Stimulated activated CD8-positive, alpha-beta memory T cell treated with anti-CD3 and anti-CD28 coated beads, Interleukin-2, amount 100 ng/mL, for 1 hour (primary cell): ENCODE data around the gene SMIM9.
"Not testable (repeated sequence)": the region's sequence is repeated elsewhere in the genome, so short reads cannot be mapped to it uniquely, and the experiment has no call there.

Experiments used
- DNase-seq, 2 donors: peaks; one replicate each; pipeline ENCODE4 v3.0.0-alpha.2; 2020; ENCODE audit warnings: low read depth in 2 of 2

Gene SMIM9

DNA sequence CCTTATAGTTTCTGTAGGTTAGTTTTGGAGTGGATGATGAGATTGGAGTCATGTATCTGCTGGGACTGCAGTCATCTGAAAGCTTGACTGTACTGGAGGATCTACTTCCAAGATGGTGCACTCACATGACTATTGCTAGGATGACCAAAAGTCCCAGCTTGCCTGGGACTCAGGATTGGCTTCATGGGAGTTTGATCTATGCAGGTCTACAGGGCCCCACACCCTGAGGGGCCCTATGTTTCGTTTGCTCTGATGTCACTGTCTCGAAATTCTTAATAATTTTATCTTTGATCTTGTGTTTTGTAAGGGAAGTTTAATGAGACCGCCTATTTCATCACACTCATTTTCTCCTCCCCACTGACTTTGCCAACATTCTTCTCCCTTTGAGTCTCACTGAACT lies at the start of gene SMIM9:
Gene SMIM9, minus strand, starts transcription at position 101 of the 400 bp plus-strand sequence. CDS start 3,806 bp downstream, outside the sequence.
- no peak for DNase-seq

DNA sequence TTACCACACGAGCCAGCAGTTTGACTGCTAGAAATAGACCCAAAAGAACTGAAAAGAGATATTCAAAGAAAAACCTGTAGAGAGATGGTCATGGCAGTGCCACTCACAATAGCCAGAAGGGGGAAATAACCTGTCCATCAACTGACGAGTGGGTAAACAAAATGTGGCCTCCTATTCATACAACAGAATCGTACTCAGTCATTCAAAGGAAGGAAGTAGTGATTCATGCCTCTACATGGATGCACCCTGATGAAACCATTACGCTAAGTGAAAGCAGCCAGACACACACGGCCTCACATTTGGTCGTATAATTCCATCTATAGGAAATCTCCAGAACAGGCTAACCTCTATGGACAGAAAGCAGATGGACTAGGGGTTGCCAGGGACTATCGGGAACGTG lies 49.6 kb upstream of the SMIM9 start:
- DNase-seq: not testable (repeated sequence)

DNA sequence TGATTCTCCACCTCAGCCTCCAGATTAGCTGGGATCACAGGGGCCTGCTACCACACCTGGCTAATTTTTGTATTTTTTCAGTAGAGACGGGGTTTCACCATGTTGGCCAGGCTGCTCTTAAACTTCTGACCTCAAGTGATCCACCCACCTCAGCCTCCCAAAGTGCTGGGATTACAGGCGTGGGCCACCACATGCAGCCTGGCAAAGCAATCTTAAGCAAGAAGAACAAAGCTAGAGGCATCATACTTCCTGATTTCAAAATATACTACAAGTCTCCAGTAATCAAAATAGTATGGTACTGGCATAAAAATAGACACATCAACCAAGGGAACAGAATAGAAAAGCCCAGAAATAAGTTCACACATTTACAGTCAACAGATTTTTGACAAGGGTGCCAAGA lies 38.9 kb upstream of the SMIM9 start:
- no peak for DNase-seq

DNA sequence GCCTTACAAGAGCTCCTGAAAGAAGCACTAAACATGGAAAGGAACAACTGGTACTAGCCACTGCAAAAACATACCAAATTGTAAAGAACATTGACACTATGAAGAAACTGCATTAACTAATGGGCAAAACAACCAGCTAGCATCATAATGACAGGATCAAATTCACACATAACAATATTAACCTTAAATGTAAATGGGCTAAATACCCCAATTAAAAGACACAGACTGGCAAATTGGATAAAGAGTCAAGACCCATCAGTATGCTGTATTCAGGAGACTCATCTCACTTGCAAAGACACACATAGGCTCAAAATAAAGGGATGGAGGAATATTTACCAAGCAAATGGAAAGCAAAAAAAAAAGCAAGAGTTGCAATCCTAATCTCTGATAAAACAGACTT lies 34.1 kb upstream of the SMIM9 start:
- DNase-seq: not testable (repeated sequence)

DNA sequence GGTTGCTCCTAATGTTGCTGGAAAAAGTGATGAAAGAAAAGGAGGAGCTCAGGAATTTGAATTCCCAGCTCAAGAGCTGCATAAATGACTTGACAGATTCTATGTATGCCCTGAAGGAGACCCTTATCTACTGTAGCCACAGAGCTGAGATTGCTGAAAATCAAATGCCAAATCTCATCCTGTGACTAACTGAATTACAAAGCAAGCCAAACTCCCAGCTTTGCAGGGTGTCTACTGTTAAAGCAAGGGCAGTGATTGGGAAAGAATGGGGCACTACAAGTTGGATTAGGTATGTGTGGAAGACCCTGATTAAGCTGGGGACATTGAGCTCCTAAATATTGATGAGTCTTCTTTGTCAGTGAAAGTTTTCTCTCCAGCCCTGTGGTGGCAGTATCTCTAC lies 20.8 kb upstream of the SMIM9 start:
- no peak for DNase-seq

DNA sequence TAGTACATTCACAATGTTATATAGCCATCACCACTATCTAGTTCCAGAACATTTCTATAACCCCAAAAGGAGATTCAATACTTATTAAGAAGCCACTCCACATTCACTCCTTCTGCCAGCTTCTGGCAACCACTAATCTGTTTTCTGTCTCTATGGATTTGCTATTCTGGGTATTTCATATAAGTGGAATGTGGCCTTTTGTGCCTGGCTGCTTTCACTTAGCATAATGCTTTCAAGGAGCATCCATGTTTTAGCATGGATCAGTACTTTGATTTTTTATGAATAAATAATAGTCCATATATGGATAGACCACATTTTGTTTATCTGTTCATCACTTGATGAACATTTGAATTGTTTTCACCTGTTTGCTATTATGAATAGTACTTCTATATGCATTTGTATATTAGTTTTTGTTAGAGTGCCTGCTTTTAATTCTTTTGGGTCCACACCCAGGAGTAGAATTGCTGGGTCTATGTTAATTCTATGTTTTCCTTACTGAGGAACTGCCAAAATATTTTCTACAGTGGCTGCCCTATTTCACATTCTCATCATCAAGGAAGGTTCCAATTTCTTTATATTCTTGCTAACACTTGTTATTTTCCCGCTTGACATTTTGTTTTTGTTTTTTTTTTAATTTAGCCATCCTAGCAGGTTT lies 16.6 kb upstream of the SMIM9 start:
- no peak for DNase-seq

DNA sequence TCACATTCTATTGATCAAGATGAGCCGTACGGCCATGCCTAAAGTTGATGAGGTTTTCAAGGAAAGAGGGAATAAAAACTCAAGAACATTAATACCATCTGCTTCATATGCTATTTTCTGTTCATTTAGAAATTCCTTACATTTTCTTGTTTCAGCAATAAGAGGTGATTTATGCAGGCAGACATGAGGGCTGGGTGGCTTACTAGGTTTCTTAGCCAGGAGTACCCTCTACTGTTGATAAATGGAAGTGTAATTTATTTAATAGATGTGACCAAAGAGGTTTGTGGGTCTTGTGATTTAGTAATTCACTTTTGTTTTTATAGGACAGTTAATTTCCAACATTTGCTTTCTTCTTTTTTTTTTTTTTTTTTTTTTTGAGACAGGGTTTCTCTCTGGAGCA lies 6.4 kb upstream of the SMIM9 start:
- DNase-seq: no peak

DNA sequence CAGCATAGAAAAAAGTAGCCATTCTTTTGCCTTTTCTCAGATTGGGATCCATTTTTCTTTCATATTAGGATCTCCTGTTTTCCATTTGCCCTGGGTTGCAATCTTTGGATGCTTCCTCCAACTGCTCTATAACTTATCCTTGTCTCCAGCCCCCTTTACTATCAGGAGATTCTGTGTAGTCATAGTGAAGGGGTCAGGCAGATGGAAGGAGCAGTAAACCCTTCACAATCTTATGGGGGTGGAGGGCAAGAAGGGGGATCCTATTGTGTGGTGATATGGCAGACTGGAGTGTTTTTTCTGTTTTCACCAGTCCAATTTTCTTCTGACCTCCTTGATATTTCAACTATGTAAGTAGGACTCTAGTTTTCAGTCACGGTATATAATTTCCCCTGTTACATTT lies 1.7 kb upstream of the SMIM9 start:
- no peak for DNase-seq

DNA sequence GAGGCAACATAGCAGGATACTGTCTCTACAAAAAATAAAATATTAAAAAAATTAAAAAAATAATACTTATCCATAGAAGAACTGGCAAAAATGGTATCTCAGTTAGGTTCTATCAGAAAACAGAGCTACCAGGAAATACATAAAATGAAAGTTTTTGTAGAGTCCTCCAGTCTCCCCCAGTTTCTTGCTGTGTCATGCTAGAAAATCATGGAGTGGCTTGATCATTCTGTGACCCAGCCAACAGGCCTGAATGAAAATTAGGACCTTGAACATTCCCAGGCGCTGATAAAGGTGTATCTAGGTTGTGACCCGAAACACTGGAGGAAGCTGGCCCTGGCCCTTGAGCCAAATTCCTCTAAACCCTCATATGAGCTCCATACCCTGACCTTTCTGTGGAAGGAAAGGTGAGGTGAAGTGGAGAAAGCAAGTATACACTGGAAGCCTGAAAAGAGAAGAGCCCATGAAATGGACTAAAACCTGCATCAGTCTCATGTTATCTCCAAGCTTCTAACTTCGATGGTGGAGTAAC lies 652 bp downstream of the SMIM9 start:
- no peak for DNase-seq

DNA sequence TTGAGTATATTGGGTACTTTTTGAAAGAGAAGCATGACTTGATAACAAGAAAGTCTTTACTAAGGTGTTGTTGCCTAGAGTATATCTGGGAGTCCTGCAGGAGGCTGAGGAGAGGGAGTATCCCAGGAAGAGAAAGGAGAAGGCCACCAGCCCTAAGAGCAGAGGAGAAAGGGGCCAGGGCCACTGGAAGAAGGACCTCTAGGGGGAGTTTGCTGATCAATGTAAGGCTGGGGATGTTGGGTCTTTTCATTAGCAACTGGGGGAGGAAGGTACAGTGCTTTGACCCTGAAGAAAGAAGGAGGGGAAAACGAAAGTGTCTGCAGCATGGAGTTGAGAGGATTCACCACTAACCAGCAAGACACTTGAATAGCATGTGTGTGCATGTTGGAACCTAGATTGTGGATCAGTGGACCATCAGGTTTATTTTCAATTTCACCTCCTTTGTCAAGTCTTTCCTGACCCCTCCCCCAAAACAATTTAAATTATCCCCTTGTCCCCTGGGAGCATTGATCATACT lies 4.5 kb downstream of the SMIM9 start:
- no peak for DNase-seq

DNA sequence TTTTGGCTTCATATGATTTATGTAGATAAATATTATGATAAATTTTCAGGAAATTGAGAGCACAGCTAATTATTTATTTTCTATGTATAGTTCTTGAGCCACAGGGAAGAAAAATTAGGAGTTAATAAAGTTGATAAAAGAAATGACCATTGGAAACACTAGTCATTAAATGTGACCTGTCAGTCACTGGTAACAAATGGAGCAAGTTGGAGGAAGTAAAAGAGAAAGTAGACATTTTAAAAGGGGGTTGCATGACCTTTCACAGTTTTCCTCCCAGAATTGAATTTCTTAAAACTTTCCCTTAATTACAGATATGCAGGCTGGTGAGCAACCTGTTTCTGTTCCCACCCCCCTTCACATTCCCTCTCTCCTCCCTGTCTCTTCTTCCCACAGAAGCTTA lies 5.3 kb downstream of the SMIM9 start:
- DNase-seq: no peak

DNA sequence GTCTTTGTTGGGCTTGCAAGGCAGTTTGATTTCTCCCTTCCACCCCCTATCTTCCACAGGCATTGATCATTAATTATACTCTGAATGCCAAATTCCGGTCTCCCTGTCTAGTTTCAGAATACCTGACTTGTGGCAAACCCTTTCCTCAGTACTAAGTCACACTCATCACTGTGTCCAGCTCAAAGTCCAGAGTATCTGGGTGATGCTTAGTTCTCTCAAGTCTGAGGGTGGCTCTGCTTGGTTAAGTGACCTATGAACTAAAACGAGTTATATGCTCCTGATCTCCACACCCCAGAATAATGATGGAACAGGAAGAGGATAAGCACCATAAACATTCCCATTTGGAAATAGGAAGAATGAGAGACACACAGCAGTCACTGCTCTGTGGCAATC lies 6.5 kb downstream of the SMIM9 start:
- DNase-seq: no peak

DNA sequence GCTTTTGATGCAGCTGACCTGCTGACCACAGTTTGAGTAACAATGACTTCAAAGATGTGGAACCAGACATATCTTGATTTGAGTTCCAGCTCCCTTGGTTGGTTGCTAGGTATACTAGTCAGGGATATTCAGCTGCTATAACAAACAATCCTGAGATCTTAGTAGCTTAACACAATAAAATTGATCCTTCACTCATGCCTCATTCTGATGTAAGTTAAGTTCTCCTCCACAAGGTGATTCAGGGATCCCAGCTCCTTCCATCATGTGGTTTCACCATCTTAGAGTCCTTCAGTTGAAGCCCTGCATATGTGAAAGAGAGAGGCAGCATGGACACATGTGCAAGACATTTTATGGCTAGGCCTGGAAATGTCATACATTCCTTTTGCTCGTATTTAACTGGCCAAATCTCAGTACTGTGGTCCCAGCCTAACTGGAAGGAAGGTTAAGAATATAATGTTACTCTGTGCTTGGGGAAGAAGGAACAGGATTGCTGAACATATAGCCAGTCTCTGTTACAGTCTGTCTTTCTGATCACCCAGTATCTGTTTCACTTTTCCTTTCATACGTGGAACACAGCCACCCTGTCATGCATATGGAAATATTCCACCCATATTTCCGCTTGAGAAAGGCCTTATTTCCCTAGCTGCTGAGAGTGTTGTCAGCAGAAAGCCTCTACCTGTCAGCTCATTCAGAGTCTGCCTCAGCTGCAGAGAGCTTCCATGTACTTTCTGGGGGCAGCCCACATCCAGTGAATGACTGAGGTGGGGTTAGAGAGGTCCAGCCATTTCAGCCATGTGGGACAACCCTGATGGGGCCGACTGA lies 7.1 kb downstream of the SMIM9 start:
- DNase-seq: no peak

DNA sequence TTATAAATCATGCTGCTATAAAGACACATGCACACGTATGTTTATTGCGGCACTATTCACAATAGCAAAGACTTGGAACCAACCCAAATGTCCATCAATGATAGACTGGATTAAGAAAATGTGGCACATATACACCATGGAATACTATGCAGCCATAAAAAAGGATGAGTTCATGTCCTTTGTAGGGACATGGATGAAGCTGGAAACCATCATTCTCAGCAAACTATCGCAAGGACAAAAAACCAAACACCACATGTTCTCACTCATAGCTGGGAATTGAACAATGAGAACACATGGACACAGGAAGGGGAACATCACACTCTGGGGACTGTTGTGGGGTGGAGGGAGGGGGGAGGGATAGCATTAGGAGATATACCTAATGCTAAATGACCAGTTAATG lies 8.9 kb downstream of the SMIM9 start:
- DNase-seq: not testable (repeated sequence)

DNA sequence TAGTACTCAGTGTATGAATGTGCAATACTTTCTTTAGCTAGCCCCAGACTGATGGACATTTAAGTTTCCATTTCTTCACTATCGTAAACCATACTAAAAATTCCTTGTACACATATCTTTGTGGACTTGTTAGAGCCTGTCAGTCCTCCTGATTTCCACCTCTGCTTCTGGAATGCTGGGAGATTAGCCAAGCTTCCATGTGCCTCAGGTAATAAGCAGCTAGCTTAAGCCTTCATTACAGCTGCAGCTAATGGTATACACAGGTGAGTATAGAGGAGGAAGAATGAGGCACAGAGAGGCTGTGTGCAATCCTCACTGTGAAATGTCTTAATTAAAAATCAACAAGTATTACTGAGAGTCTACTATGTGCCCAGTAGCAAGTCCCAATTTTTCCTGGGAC lies 9.8 kb downstream of the SMIM9 start:
- no peak for DNase-seq

DNA sequence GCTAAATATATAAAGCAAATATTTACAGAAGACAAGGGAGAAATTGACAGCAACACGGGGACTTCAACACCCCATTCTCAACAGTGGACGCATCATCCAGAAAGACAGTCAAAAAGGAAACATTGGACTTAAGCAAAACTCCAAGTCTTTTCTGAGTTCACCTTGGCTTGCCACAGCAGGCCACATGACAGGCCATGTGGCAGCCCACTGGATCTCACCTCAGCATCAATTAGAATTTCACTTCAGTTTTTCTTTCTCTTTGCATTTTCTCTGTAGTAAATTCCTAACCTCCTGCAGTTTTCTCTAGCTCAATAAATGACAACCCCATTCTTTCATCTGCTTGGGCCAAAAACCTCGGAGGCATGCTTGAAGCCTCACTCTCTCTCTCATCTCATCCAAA lies 12.4 kb downstream of the SMIM9 start:
- no peak for DNase-seq

DNA sequence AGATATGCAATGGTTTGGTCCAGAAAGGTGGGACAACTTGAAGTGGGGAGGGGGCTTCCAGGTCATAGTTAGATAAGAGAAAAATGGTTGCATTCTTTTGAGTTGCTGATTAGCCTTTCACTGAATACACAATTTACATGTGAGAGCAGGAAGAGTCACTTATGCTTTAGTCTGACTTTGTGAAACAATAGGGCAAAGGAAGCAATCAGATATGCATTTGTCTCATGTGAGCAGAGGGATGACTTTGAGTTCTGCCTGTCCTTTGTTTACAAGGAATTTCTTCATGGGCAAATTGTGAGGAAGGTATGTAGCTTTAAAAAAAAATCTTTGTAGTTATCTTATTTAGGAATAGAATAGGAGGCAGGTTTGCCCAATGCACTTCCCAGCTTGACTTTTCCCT lies 12.9 kb downstream of the SMIM9 start:
- DNase-seq: no peak

DNA sequence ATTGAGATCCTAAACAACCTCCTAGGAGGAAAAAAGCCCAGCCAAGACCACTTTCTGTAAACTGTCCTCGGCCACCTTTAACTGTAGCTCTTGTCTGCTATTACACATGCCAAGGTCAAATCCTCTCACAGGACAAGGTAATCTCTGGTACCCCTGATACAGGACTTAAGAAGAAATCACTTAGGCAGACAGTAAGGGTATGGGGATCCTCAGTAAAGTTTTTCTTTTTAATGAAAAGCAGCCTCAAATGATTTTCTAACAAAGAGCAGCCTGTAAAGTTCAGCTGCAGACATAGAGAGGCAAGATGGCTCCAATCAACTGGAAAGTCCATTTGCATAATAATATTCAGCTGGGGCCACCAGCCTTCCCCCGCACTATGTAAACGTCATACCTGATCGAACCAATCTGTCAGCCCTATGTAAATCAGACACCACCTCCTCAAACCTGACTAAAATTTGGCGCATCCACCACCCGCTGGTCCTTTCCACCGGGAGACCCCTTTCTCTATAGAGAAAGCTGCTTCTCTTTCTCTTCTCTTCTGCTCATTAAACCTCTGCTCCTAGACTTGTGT lies 14.6 kb downstream of the SMIM9 start:
- DNase-seq: no peak

DNA sequence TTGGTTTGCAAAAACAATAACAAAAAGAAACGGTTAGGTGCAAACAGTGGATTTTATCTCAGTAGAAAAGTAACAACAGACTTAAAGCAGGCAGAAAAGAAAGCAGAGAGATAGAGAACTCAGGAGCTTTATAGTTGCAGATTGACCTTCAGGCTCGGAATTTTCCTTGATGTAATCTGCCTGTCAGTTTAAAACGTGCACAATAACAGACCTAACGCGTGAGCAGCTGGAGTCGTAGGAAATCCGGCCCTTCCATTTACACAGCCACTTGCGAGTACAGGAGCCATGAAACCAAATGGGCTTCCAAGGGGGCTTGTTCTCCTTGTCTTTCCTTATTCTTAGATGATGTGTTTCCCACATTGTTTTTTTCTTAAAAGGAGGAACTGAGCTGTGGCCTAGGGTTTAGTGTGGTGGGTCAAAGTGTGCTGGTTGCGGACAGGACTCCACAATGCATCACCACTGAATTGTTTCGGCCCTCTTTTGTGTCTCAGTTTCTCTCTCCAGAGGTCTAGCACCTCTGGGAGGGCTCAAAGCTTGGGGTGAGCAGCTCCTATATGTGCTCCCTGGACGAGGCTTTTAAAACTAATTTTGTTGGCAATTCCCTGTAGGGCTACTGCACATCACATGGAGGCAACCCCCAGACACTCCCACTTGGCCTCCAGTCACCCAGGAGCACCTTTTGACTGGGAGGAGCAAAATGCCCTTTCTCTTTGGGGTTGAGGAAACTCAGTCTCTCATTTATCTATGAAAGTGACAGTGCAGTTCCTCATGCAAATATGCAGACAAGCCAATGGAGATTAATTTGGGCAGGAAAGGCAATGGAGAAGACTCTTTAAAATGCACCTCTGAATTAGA lies 15.3 kb downstream of the SMIM9 start:
- DNase-seq: no peak

DNA sequence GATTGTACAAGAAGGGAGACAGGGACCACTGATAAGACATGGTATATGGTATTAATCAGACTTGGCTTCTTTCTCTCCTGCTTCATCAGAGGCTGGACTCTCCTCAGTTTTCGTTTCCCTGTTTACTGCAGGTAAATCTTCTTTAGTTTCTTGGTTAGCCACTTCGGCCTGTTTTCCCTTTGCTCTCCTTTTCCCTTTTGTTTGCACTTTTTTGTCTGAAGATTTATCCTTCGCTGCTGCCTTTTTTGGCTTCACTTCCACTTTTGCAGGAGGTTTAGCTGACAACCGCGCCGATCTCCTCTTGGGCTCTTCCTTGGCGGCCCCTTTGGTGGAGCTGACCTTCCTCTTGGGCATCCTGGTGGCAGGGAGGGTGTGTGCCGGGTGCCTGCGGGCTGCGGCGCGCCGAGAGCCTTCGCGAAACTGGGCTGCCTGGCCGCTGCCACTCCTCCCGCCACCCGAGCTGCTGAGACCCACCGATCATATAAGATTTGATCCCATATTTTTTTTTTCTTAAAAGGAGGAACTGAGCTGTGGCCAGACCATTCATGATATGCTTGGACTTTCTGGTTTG lies 17.3 kb downstream of the SMIM9 start:
- not testable (repeated sequence) for DNase-seq

DNA sequence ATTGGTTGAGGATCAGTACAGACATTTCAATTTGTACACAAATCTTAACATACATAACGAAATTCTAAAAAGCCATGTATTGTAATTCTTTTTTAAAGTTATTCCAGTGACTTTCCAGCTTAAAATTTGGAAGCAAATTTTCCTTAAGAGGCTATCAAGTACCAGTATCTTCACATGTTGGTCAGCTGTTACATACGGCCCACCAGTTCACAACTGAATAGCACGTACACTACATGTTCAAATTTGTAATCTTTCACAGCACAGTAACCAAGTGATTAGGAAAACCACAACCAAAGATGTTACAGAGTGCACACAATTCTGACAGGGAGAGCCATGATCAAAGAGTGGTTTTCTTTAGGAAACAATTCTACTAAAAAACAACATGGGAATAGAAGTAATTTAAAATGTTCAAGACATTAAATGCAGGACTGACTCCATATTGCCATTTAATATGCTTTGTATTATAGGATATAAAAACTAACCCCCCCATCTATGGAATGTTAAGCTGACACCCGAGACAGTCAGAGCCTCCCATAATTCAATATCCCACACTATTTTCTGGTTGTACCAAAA lies 18.1 kb downstream of the SMIM9 start:
- DNase-seq: not testable (repeated sequence)
